ENCODE measurements around the gene SLC23A1.

DNA sequence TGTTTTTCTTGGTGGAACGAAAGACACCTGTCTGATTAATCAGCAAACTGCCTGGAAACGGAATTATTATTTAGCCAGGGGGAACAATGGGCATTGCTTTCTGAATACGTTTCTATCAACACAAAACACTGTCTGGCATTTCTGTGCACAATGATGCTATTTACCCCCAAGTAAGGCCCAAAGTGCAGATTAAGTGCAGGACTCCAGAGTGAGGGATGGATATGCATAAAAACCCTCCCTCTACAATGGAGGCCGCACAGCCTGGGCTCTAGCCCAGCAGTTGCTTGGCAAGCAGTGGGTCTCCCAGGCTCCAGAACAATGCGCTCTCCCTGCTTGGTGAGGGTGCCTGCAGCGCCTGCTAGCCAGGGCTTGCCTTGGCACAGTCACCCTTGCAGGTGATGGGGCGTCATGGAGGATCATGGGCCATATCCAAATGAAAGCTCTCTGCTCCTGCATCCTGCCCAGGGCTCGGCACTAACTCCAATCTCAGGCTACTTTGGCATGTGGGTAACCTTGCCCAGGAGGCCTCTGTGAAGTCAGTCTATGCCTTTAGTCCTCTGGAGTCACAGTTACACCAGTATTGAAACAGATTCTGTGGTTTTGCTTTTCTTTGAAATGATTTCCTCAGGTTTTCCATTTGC, 32.2 kb upstream of the SLC23A1 start:
- TF ChIP-seq, protein P1, sequence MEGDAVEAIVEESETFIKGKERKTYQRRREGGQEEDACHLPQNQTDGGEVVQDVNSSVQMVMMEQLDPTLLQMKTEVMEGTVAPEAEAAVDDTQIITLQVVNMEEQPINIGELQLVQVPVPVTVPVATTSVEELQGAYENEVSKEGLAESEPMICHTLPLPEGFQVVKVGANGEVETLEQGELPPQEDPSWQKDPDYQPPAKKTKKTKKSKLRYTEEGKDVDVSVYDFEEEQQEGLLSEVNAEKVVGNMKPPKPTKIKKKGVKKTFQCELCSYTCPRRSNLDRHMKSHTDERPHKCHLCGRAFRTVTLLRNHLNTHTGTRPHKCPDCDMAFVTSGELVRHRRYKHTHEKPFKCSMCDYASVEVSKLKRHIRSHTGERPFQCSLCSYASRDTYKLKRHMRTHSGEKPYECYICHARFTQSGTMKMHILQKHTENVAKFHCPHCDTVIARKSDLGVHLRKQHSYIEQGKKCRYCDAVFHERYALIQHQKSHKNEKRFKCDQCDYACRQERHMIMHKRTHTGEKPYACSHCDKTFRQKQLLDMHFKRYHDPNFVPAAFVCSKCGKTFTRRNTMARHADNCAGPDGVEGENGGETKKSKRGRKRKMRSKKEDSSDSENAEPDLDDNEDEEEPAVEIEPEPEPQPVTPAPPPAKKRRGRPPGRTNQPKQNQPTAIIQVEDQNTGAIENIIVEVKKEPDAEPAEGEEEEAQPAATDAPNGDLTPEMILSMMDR (tag by site-specific recombination; IDR thresholded peaks at IDR 0.05): no peak
- no peak for TF ChIP-seq ZNF223 (tag by site-specific recombination; IDR thresholded peaks at IDR 0.05)
- TF ChIP-seq YY1 (tag by site-specific recombination; IDR thresholded peaks at IDR 0.05): no peak
- TF ChIP-seq ZNF610 (tag by site-specific recombination; IDR thresholded peaks at IDR 0.05; ENCODE audit: borderline replicate concordance): no peak
